GM19193 (cell line): ENCODE data around the gene SLC1A7.

Source experiments
- POLR2A ChIP-seq: IDR thresholded peaks from 4 replicates; pipeline ENCODE4 v1.6.1; 2011; ENCODE audit not compliant: insufficient read depth, insufficient read length; ENCODE audit errors: extremely low read depth

The SLC1A7 gene

GRCh38 chr1:53128401-53128800 lies 14.0 kb downstream of the SLC1A7 start:
- TF ChIP-seq POLR2A, result no peak

- no peak for TF ChIP-seq POLR2A
These were observed 14.9 kb downstream of the SLC1A7 start for GRCh38 chr1:53127546-53127945.

GRCh38 chr1:53126495-53126894 lies 15.9 kb downstream of the SLC1A7 start:
- no peak for TF ChIP-seq POLR2A

- no peak for TF ChIP-seq POLR2A
These were observed 16.6 kb downstream of the SLC1A7 start for GRCh38 chr1:53125623-53126360.

GRCh38 chr1:53125122-53125521 lies 17.3 kb downstream of the SLC1A7 start:
- no peak for TF ChIP-seq POLR2A

GRCh38 chr1:53123453-53124140 lies 18.8 kb downstream of the SLC1A7 start:
- no peak for TF ChIP-seq POLR2A

DNA sequence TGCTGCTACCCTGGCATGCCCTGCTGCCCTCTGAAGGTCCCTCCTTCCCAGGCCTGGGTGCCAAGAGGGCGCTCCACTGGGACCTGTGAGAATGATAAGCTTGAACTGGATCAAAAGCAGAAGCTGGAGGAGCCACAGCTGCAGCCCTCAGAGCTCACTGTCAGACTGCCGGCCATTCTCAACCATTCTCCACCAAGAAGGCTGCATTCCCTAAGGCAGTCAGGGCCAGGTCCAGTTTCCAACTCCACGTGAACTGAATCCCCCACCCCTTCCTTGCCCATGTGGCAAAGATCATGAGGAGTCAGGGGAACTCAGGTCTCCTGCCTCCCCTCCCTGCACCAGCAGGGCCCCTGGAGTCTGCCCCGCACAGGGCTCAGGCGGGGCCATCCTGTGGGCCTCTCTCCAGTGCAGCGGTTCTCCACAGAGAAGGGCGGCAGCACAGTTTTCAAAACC lies 19.5 kb downstream of the SLC1A7 start:
- TF ChIP-seq POLR2A, result no peak

DNA sequence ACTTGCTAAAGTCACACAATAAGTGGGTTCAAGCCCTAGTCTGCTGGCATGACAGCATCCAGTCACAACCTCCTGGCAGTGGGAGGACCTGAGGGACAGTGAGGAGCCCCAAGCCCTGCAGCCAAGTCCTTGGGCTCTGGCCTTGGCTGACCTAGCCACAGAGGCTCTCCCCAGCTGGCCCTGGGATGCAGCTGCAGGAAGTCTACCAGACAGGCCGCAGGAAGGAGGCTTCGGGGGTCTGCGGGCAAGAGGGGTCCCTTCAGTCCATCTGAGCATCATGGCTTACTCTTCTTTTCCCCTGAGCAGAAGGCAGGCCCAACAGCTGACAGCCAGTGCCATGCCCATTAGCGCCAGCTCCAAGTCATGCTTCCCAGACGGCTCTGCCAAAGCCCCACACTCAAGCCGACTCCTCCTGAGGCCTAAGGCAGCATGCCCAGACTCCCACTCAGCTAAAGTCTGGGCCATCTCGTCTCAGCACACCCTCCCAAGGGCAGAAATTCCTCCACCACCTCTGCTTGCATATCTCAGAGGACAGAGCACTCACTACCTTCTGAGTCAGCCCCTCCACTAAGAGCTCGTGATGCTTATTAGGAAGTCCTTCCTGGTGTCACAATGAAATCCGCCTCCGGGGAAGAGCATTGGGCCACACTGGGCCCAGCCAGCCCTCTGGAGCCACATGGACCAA lies 20.1 kb downstream of the SLC1A7 start:
- TF ChIP-seq POLR2A, result no peak

GRCh38 chr1:53121319-53122172 lies 20.9 kb downstream of the SLC1A7 start:
- TF ChIP-seq POLR2A, result no peak

- TF ChIP-seq POLR2A, result no peak
These were observed 21.8 kb downstream of the SLC1A7 start for GRCh38 chr1:53120659-53121058.

DNA sequence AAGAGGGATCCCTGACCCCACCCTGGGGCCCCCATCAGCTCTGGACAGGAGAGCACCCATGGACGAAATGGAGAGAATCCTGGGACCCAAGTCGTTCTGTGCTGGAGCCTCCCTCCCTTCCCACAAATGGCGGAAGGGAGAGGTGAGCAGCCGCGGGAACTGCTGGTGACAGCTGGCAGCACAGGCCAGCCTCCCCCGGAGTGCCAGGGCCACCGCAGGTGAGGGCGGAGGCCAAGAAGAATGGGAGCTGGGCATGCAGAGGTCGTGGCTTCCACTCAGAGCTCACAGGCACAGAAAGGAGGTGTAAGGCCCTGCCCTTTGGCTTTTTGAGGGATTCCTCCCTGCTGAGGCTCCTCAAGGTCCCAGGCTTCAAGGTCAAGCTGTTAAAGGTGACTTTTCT lies 24.6 kb downstream of the SLC1A7 start:
- no peak for TF ChIP-seq POLR2A

- TF ChIP-seq POLR2A, result no peak
These were observed 25.4 kb downstream of the SLC1A7 start for GRCh38 chr1:53116933-53117600.

- no peak for TF ChIP-seq POLR2A
These were observed 26.1 kb downstream of the SLC1A7 start for GRCh38 chr1:53116307-53116810.

GRCh38 chr1:53115403-53116306 lies 26.8 kb downstream of the SLC1A7 start:
- no peak for TF ChIP-seq POLR2A
